ENCODE data around the gene KLHL30.

DNA sequence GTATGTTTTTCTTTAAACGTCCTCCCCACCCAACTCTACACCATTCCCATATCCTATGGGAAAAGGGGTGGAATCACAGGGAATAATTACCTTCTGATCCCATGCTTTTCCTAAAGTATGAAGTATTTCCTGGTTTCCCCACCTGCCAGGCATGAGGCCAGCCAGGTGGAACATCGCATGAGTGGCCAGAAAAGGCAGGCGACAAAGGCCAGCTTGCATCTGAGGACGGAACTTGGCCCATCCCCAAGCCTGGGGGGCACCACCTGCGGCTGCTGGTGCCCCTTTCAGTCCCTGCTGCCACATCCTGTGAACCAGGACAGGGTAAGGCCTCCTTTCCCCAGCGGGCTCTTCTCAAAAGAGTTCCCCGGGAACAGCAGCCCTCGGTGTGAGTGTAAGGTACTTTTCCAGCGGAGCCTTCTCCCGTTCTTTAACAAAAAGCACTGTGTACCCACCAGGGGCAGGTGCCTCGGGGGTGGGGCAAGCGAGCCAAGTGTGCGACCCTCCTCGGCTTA lies 19.1 kb downstream of the KLHL30 start:
- TF ChIP-seq POLR2AphosphoS5 (IDR thresholded peaks at IDR 0.05) = no peak
- TF ChIP-seq POLR2A (IDR thresholded peaks at IDR 0.05) = no peak

All from breast epithelium (tissue), 3 donors.